Mononuclear cell (primary cell): ENCODE data around the gene THOP1. TPM values are rescaled to one million over a fixed set of nuclear protein-coding genes. Genes with fewer than 3 reads are reported as not detected.
"Not testable (repeated sequence)": the region's sequence is repeated elsewhere in the genome, so short reads cannot be mapped to it uniquely, and the experiment has no call there.

Source experiments
- H3K27me3 ChIP-seq: 2 replicates; pipeline ENCODE4 v1.6.0; 2011; ENCODE audit warnings: low read length, control low read depth; ENCODE audit not compliant: insufficient read depth
- H3K4me1 ChIP-seq: 2 replicates; pipeline ENCODE4 v1.5.1; 2011; ENCODE audit warnings: mild to moderate bottlenecking, low read length, control low read depth; ENCODE audit not compliant: insufficient read depth
- H3K4me3 ChIP-seq: 2 replicates; pipeline ENCODE4 v1.5.1; 2011; ENCODE audit warnings: mild to moderate bottlenecking, low read length, moderate library complexity
- H3K9me3 ChIP-seq: 2 replicates; pipeline ENCODE4 v1.5.1; 2011; ENCODE audit warnings: low read depth, mild to moderate bottlenecking, control low read depth, low read length
- total RNA-seq: library from RNA; depleted of rRNA; stranded (reverse); fragments of >200 nt; gene quantifications from one replicate; pipeline ENCODE4 v1.2.3, GENCODE V29; 2012

The THOP1 gene
- total RNA-seq, 1 donor: 15.4 TPM

- Histone ChIP-seq H3K4me3 (no peak overlapping the region), H3K27me3 (no peaks in the 10 kb centered on the region)
Observed at GRCh38 chr19:2811735-2812413, 26.6 kb downstream of the THOP1 start.

GRCh38 chr19:2812414-2813234 lies 27.3 kb downstream of the THOP1 start:
- no peaks in the 10 kb centered on the region for H3K9me3 ChIP-seq
- no peaks in the 10 kb centered on the region for H3K4me1 ChIP-seq
- no peak overlapping the region for H3K4me3 ChIP-seq
- no peaks in the 10 kb centered on the region for H3K27me3 ChIP-seq

More at GRCh38 chr19:2811735-2812413, 26.6 kb downstream of the THOP1 start:
- no peaks in the 10 kb centered on the region for H3K4me1 ChIP-seq
- H3K9me3 ChIP-seq: no peaks in the 10 kb centered on the region

- Histone ChIP-seq H3K4me1 (no peaks in the 10 kb centered on the region), H3K27me3 (no peaks in the 10 kb centered on the region), H3K4me3 (no peak overlapping the region), H3K9me3 (no peaks in the 10 kb centered on the region)
Observed at GRCh38 chr19:2813235-2814160, 28.2 kb downstream of the THOP1 start.

GRCh38 chr19:2814426-2814825 lies 29.1 kb downstream of the THOP1 start:
- no peaks in the 10 kb centered on the region for H3K9me3 ChIP-seq
- no peak overlapping the region for H3K4me3 ChIP-seq
- peaks cover 3% of the 10 kb centered on the region for H3K4me1 ChIP-seq
- no peaks in the 10 kb centered on the region for H3K27me3 ChIP-seq

- Histone ChIP-seq H3K27me3 (no peaks in the 10 kb centered on the region), H3K4me1 (peaks cover 5% of the 10 kb centered on the region)
Observed at GRCh38 chr19:2815191-2815614, 29.9 kb downstream of the THOP1 start.

DNA sequence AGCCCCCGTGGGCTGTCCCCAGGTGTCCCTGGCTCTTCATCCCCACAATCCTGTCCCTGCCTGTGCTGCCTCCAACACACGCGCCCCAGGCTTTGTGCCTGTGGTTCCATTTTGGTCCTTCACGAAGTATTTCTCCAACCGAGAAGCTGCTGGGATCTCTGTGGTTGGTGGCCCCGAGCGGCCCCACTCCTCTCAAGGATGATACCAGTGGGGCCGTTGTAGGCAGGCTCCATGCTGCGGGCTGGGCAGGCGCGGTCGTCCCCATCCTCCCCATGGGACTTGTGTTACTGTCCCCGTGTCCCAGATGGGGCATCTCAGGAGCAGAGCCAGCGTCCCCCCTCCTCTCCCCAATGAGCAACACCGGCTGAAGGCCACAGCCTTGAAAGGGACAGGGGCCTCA lies 30.6 kb downstream of the THOP1 start:
- no peak overlapping the region for H3K4me3 ChIP-seq
- no peaks in the 10 kb centered on the region for H3K27me3 ChIP-seq
- peaks cover 12% of the 10 kb centered on the region for H3K4me1 ChIP-seq
- H3K9me3 ChIP-seq: no peaks in the 10 kb centered on the region

More at GRCh38 chr19:2815191-2815614, 29.9 kb downstream of the THOP1 start:
- no peak overlapping the region for H3K4me3 ChIP-seq
- no peaks in the 10 kb centered on the region for H3K9me3 ChIP-seq

DNA sequence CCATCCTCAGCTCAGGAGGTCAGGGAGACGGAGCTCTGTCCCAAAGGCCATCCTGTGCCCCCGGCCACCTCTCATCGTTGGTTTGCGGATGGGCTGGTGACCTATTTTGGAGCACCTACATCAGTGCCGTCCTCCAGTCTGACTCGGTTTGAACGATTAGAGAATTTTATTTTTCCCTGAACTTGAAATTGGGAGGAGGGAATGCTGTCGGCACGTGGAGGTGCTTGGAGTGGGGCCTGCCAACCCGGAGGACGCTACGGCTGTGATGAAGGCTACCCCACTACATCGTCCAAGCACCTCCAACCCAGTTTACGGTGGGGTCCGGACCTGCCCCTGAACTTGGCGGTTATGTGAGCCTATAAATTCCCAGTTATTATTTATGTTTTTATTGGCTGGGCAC lies 31.3 kb downstream of the THOP1 start:
- Histone ChIP-seq H3K9me3 (no peaks in the 10 kb centered on the region), H3K27me3 (no peaks in the 10 kb centered on the region), H3K4me3 (no peak overlapping the region), H3K4me1 (peaks cover 14% of the 10 kb centered on the region)

- H3K27me3 ChIP-seq, H3K4me3 ChIP-seq, H3K9me3 ChIP-seq: not testable (repeated sequence)
- H3K4me1 ChIP-seq: peaks cover 14% of the 10 kb centered on the region
Observed at GRCh38 chr19:2817237-2817829, 32.0 kb downstream of the THOP1 start.

DNA sequence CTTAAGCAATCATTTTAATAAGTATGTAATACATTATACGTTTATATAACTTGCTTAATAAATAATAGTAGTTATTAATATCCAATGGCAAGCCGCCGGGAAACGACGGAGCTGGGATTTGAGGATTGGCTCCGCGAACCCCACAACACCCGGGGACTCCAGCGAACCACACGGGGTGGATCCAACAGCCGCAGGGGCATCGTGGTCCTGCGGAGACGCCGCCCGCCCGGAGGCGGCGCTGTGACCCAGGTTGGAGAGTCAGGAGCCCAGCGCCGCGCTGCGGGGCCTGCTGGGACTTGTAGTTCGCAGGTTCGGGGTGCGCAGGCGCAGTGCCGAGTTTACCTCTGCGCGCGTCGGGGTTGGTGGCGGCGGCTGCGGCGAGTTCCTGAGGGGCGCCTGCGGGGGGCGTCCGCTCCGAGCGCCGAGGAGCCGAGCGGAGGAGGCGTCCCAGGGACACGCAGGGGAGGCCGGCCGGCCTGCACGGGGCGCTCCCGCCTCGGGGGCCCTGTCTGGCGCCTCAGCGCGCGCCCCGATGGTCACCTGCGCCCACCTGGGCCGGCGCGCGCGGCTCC lies 34.3 kb downstream of the THOP1 start, which contains the start of gene ZNF554:
Gene ZNF554, plus strand, starts transcription at position 329 of the 572 bp plus-strand sequence. Its CDS starts 204 bp downstream, at position 533.
- no peaks in the 10 kb centered on the region for H3K27me3 ChIP-seq
- H3K9me3 ChIP-seq: no peaks in the 10 kb centered on the region
- H3K4me1 ChIP-seq: peaks cover 14% of the 10 kb centered on the region
- H3K4me3 ChIP-seq: peak within 1 kb of the TSS; percentile 61

DNA sequence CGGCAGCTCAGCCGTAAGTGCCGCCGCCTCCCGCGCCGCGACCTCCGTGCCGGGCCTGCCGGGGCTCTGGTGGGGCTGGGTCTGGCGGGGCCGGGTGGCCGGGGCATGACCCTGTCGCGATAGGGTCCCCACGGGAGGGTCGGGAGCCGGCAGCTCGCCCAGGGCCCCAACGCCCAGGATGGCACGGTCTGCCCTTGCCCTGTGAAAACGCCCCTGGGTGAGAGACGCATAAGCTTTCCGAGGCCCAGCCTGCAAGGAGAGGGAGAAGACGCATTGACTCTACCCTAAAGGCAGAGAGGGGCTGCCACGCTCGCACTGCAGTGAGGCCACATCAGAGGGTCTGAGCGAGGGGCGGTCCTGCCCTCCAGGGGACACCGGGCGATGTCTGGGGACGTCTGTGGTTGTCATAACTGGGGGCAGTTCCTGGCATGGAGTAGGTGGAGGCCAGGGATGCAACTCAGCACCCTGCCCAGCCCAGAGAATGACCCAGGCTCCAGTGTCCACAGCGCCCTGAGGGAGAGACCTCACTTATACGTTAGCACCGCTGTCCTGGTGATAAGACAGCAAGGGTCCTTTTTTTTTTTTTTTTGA lies 34.9 kb downstream of the THOP1 start:
- H3K27me3 ChIP-seq: no peaks in the 10 kb centered on the region
- peak overlapping the region; percentile 61 for H3K4me3 ChIP-seq
- no peaks in the 10 kb centered on the region for H3K9me3 ChIP-seq
- H3K4me1 ChIP-seq: peaks cover 14% of the 10 kb centered on the region

DNA sequence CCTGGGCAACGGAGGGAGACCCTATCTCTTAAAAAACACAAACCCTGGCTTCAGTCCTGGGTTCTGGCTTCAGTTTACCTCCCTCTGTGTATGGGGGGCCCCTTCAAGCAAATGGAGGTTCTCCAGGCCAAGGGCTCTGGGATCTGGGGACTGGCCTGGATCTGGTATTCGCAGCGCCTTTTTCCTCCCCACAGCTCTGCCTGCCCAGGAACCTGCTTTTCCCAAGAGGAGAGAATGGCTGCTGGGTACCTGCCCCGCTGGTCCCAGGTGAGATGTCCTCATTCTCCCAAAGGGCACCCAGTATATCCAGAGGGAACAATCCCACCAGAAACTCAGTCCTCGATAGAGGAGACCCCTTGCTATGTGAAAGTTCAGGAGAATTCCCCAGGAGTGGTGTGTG lies 37.5 kb downstream of the THOP1 start:
- Histone ChIP-seq H3K9me3 (no peaks in the 10 kb centered on the region), H3K4me3 (no peak overlapping the region), H3K4me1 (peaks cover 14% of the 10 kb centered on the region), H3K27me3 (no peaks in the 10 kb centered on the region)

- Histone ChIP-seq H3K9me3 (no peaks in the 10 kb centered on the region), H3K4me3 (no peak overlapping the region), H3K27me3 (no peaks in the 10 kb centered on the region), H3K4me1 (peaks cover 14% of the 10 kb centered on the region)
Observed at GRCh38 chr19:2823646-2824045, 38.3 kb downstream of the THOP1 start.

DNA sequence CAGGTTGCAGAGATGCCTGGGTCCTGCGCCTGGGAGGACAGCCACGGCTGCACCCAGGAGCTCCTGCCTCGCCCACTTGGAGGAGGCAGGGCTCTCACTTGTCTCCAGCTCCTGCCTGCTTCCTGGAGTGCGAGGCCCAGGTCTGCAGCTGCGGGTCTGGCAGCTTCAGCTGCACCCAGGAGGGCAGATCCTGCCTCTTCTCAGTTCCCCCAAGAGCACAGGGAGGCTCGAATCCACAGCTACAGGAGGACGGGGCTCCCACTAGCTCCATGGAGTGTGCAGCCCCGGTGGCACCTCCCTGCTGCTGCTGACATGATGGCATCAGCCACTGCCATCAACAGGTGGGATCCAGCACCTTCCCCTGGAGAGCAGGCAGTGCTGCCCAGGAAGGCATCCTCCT lies 38.8 kb downstream of the THOP1 start:
- no peaks in the 10 kb centered on the region for H3K9me3 ChIP-seq
- H3K4me1 ChIP-seq: peaks cover 14% of the 10 kb centered on the region
- no peaks in the 10 kb centered on the region for H3K27me3 ChIP-seq
- H3K4me3 ChIP-seq: no peak overlapping the region

- Histone ChIP-seq H3K4me3 (no peak overlapping the region), H3K9me3 (no peaks in the 10 kb centered on the region), H3K4me1 (no peaks in the 10 kb centered on the region), H3K27me3 (no peaks in the 10 kb centered on the region)
Observed at GRCh38 chr19:2827022-2827421, 41.7 kb downstream of the THOP1 start.
